Activated CD4-positive, alpha-beta T cell treated with anti-CD3 and anti-CD28 coated beads, Interleukin-2, amount 50 U/mL, for 16 hours (primary cell): Measurements from ENCODE around the gene OR52K2.
"Not testable (repeated sequence)": the region's sequence is repeated elsewhere in the genome, so short reads cannot be mapped to it uniquely, and the experiment has no call there.

Experiments
- DNase-seq: peaks from one replicate; pipeline ENCODE4 v3.0.0-alpha.2; 2020

The OR52K2 gene

DNA sequence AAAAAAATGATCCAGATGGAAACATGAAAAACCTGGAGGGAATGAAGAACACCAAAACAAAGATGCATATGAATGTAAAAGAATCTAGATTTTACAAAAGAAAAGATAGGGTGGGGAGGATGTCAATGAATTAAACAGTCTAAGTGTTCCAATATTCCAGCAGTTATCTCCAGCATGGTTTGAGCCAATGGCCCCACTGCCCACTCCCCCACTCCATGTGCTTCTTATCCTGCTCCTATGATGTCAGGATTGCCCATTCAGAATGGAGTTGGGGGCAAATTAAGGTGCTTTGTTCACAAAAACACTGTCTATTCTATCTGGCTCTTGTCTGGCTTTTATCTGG, 32.1 kb downstream of the OR52K2 start:
- DNase-seq = no peak

DNA sequence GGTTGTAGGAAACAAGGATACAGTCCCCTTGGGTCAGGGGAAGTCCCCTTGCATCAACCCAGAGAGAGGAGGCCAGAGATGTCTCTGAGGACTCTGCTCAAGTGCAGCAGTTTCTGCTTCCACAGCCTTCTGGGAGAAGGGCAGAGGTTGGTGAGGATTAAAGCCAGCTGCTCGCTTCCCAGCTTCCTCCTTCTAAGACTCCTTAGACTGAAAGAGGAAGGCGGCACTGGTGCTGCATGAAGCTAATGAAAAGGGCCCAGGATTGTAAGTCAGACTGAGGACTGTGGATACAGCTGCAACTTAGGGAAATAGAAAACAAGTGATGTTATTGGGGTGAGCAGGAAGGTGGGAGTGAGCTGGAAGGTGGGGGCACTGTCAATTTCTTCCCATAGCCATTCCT, 33.4 kb downstream of the OR52K2 start, which contains the start of gene OR52K1:
Gene OR52K1, plus strand, starts transcription at position 202 of the 400 bp plus-strand sequence. CDS start 6,255 bp downstream, outside the sequence.
- DNase-seq = no peak

DNA sequence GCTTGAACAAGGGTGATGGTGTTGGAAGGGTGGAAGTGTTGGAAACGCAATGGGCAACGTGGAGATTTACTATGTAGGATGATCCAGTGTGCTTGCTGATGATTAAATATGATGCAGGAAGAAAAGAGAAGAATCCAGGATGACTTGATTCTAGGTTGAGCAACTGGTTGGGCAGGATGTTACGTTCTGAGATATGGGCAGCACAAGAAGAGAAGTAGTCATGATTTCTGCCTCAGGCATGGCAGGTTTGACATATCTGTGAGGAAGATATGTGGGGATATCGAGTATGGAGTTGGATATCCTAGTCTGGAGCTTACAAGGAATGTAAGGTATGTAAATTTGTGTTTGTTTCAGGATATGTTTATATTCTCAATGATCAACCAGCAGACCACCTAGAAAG, 35.2 kb downstream of the OR52K2 start:
- DNase-seq = no peak

DNA sequence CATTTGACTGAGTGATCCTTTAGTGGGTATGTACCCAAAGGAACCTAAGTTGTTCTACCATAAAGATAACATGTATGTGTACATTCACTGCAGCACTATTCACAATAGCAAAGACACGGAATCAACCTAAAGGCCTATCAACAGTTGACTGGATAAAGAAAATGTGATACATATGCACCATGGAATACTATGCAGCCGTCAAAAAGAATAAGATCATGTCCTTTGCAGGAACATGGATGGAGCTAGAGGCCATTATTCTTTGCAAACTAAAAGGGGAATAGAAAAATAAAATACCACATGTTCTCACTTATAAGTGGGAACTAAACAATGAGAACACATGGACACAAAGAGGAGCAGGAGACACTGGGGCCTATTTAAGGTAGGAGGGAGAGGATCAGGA, 42.3 kb downstream of the OR52K2 start:
- DNase-seq = not testable (repeated sequence)

DNA sequence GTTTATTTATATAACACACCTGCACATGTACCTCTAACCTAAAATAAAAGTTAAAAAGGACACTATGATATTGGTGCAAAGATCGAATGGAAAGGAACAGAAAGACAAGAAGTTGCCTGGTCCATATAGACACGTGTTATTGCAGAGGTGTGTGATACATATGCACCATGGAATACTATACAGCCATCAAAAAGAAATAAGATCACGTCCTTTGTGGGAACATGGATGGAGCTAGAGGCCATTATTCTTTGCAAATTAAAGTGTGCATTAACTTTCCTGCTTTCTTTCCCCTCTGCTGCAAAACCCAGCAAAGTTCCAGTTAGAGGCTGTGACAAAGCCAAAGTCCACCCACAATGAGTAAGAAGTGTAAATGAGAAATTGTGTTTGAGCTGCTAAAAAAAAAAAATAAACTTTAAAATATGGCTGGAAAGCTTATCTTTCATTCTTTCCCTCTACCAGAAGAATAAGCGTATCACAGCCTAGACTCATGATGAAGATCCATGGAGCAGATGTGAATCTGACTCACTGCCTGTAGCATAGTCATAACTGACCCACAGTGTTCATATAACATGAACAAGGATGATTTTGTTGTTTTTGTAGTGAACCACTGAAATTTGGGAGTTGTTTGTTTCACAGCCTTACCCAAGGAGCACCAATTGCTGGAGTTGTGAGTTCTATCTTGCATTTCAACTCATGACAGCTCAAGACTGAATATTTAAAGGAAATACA, 42.9 kb downstream of the OR52K2 start:
- peak; percentile 7 for DNase-seq

DNA sequence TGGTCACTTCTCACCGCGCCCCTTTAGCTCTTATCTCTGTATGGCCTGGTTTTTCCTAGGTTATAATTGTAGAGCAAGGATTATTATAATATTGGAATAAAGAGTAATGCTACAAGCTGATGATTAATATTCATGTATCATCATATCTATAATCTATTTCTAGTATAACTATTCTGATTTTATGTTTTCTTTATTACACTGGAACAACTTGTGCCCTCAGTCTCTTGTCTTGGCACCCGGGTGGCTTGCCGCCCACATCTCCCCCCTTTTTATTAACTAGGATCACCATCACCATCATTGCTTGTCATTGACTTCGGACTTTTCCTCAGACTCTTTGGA, 44.4 kb downstream of the OR52K2 start:
- DNase-seq = no peak

DNA sequence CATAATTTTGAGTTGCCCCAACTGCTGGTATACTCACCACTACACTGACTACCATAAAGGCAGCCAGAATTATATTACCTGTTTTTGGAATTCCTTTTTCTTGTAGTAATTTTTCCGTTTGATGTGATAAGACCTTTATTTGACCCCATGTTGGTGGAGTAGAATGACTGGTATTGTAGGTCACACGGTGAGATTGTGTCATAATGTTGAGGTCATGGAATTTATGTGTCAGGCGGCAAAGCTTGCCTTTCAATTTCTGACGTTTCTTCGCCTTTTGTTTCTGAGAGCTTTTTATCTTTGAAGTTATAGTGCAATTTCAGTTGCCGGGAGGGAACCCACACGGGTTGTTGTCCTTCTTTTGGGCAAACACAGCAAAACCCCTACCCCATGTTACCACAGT, 46.4 kb downstream of the OR52K2 start:
- DNase-seq = no peak

DNA sequence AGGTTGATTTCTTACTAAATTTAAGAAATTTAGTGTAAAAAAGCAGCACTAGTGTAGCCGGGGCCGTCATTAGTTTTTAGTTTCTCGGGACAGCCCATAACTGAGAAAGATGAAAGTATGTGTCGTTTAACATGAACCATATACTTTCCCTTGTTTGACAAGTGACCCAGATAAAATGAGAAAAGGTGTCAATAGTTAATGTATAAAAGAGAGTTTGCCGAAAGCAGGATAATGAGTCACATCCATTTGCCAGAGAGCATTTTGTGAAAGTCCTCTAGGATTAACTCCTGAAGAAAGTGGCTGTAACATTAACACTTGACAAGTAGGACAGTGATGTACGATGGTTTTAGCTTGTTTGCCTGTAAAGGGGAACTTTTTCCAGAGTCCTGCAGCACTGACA, 46.9 kb downstream of the OR52K2 start:
- no peak for DNase-seq

DNA sequence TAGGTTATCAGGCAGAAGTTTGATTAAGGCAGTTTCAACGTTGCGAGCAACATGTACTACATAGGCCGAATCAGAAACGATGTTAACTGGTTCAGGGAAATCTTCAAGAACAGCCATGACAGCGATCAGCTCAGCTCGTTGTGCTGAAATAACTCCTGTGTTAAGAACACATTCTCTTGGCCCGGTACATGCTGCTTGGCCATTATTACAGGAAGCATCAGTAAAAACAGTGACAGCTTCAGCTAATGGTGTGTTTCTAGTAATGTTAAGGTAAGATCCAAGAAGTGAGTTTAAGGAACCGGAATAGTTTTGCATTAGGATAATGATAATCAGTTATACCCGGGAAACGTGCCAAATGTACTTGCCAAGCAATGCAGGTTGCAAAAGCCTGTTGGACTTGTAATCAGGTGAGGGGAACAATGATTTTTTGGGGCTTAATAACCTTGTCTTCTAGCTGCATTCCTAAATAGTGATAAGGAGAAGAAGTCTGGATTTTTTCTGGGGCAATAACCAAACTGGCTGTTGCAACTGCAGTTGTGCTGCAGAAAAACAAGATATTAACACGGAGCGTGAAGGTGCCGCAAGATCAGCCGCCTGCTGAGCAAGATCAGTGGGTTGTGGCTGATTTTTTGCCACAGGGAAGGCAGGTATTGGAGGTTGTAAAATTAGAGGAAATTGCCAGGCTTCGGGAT, 47.6 kb downstream of the OR52K2 start:
- DNase-seq = no peak
